Measurements from ENCODE around the gene PPP2R2C. TPM values are rescaled to one million over a fixed set of nuclear protein-coding genes. Genes with fewer than 3 reads are reported as not detected.

Gene PPP2R2C
- total RNA-seq, 1 experiment from 2014 or later, result not detected

DNA sequence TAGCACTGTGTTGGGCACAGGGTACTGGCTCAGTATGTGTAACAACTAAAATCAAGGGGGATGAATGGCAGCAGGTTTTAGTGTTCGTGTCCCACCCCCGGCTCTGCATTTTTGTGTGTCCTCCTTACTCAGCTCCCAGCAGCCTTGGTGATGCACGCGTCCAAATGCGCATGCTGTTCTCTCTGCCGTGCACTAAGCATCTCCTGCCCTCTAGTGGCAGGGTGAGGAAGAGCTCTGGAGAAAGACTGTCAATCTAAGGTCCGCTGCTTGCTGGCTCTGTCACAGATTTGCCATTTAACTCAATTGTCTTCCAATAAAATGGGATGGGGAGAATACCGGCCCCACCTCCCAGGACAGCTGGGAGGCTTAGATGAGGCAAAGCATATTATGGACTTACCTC, 141.4 kb downstream of the PPP2R2C start:
- Mint-ChIP-seq H3K27ac (ENCODE audit: unreplicated experiment) (no peak overlapping the region), H3K4me1 (ENCODE audit: low read depth, unreplicated experiment) (no peaks in the 10 kb centered on the region), H3K36me3 (ENCODE audit: insufficient read depth, unreplicated experiment) (no peaks in the 10 kb centered on the region), H3K9me3 (ENCODE audit: unreplicated experiment) (no peaks in the 10 kb centered on the region), H3K4me3 (ENCODE audit: unreplicated experiment) (no peak overlapping the region), H3K27me3 (ENCODE audit: insufficient read depth, unreplicated experiment) (peaks cover 6% of the 10 kb centered on the region)
- H3K4me3 ChIP-seq (ENCODE audit: low read depth, low read length), result no peak overlapping the region
- ChIA-PET POLR2A (no interaction called here), CTCF (interaction anchor here (0.9 to 7.0 kb wide), 7 partner anchors 9 to 220 kb away, joined by 3 to 88 read pairs (median 5); no protein-coding TSS in a partner anchor)
- DNase-seq, result no peak
- TF ChIP-seq, protein P1, sequence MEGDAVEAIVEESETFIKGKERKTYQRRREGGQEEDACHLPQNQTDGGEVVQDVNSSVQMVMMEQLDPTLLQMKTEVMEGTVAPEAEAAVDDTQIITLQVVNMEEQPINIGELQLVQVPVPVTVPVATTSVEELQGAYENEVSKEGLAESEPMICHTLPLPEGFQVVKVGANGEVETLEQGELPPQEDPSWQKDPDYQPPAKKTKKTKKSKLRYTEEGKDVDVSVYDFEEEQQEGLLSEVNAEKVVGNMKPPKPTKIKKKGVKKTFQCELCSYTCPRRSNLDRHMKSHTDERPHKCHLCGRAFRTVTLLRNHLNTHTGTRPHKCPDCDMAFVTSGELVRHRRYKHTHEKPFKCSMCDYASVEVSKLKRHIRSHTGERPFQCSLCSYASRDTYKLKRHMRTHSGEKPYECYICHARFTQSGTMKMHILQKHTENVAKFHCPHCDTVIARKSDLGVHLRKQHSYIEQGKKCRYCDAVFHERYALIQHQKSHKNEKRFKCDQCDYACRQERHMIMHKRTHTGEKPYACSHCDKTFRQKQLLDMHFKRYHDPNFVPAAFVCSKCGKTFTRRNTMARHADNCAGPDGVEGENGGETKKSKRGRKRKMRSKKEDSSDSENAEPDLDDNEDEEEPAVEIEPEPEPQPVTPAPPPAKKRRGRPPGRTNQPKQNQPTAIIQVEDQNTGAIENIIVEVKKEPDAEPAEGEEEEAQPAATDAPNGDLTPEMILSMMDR (IDR thresholded peaks at IDR 0.05; ENCODE audit: insufficient read depth in 1 of 2, low read depth in 1 of 2, low read length in 1 of 2, severe bottlenecking in 1 of 2, unreplicated experiment in 1 of 2), result peak in 1 of 2 experiments; percentile 37
- no peaks in the 10 kb centered on the region for H3K27me3 ChIP-seq (replicated peaks; ENCODE audit: control insufficient read depth, insufficient read depth, low read length)
- no peaks in the 10 kb centered on the region for H3K4me1 ChIP-seq
- H3K9me3 ChIP-seq, result no peaks in the 10 kb centered on the region
- intact Hi-C loops (cut with micrococcal nuclease; ENCODE audit: unreplicated experiment), result no loop called here
- no TSS peak for BruUV-seq (replicated peaks)
- H3K36me3 ChIP-seq (ENCODE audit: control insufficient read depth, insufficient read depth, low read length), result no peaks in the 10 kb centered on the region

DNA sequence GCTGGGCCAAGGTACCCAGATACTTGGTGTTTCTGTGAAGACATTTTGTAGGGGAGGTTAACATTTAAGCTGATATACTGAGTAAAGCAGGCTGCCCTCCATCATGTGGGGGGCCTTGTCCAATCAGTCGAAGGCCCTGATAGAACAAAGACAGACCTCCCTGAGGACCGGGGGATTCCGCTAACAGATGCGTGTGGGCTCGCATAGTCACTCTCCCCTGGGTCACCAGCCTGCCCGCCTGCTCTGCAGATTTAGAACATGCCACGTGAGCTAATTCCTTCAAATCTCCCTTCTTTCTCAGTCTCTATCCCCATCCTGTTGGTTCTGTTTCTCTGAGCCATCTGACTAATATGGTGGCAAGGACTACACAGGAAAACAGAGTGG, 142.0 kb downstream of the PPP2R2C start:
- CTCF ChIA-PET, result interaction anchor here (1.2 to 7.0 kb wide), 3 partner anchors 10 to 79 kb away, joined by 3 to 88 read pairs (median 7); no protein-coding TSS in a partner anchor
- H3K4me1 ChIP-seq, result no peaks in the 10 kb centered on the region
- intact Hi-C loops (cut with micrococcal nuclease; ENCODE audit: unreplicated experiment), result no loop called here

DNA sequence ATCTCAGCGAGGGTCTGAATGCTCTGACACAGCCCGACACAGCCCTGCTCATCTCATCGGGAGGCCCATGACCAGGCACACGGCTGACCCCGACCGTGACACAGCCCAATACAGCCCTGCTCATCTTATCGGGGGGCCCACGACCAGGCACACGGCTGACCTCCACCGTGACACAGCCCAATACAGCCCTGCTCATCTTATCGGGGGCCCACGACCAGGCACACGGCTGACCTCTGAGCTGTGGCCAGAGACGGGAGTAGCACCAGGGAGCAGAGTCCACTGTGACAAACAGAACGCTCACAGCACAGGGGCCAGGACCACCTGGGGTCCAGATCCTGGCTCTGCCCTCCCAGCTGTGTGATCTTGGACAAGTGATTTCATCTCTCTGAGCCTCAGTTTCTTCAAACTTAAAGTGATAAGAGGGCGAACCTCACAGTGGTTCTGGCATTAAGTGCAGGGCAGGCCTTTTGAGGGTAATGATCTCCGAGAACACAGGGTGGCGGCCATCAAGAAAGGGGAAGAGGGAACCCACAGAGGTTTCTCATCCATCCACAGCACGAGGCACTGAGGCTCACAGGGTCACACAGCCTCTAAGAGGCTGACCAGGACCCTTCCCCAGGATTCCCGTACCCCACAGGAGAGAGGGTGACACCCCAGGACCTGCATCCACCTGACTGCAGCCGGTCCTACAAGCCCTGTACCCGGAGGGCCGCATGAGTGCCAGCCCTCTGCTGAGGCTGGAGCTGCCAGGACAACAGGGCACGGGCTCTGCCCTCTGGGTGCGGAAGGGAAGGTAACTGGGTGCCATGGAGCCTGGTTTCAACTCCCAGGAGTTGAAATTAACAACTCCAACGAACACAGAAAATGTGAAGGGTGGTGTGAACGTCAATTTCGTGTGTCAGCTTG, 142.7 kb downstream of the PPP2R2C start:
- no TSS peak for BruUV-seq (replicated peaks)
- H3K4me1 ChIP-seq, result no peaks in the 10 kb centered on the region
- Mint-ChIP-seq H3K27me3 (ENCODE audit: insufficient read depth, unreplicated experiment) (peaks cover 6% of the 10 kb centered on the region), H3K9me3 (ENCODE audit: unreplicated experiment) (no peaks in the 10 kb centered on the region), H3K4me1 (ENCODE audit: low read depth, unreplicated experiment) (no peaks in the 10 kb centered on the region), H3K4me3 (ENCODE audit: unreplicated experiment) (no peak overlapping the region), H3K27ac (ENCODE audit: unreplicated experiment) (no peak overlapping the region), H3K36me3 (ENCODE audit: insufficient read depth, unreplicated experiment) (no peaks in the 10 kb centered on the region)
- POLR2A ChIA-PET, result no interaction called here
- H3K36me3 ChIP-seq (ENCODE audit: control insufficient read depth, insufficient read depth, low read length), result no peaks in the 10 kb centered on the region
- CTCF ChIA-PET, result interaction anchor here (1.2 to 7.0 kb wide), 3 partner anchors 10 to 78 kb away, joined by 3 to 88 read pairs (median 7); no protein-coding TSS in a partner anchor
- intact Hi-C loops (cut with micrococcal nuclease; ENCODE audit: unreplicated experiment), result loop anchor here (10.0 kb wide), 1 partner anchor 335 kb away; no protein-coding TSS in a partner anchor
- H3K27me3 ChIP-seq (replicated peaks; ENCODE audit: control insufficient read depth, insufficient read depth, low read length), result no peaks in the 10 kb centered on the region
- TF ChIP-seq, protein P1 (IDR thresholded peaks at IDR 0.05; ENCODE audit: insufficient read depth in 1 of 2, low read depth in 1 of 2, low read length in 1 of 2, severe bottlenecking in 1 of 2, unreplicated experiment in 1 of 2), result no peak
- no peak overlapping the region for H3K4me3 ChIP-seq (ENCODE audit: low read depth, low read length)
- no peaks in the 10 kb centered on the region for H3K9me3 ChIP-seq
- no peak for DNase-seq

More for the DNA sequence above, 142.0 kb downstream of the PPP2R2C start:
- Mint-ChIP-seq H3K4me1 (ENCODE audit: low read depth, unreplicated experiment) (no peaks in the 10 kb centered on the region), H3K36me3 (ENCODE audit: insufficient read depth, unreplicated experiment) (no peaks in the 10 kb centered on the region), H3K27ac (ENCODE audit: unreplicated experiment) (no peak overlapping the region), H3K4me3 (ENCODE audit: unreplicated experiment) (no peak overlapping the region), H3K9me3 (ENCODE audit: unreplicated experiment) (no peaks in the 10 kb centered on the region), H3K27me3 (ENCODE audit: insufficient read depth, unreplicated experiment) (peaks cover 6% of the 10 kb centered on the region)
- Histone ChIP-seq H3K9me3 (no peaks in the 10 kb centered on the region), H3K36me3 (ENCODE audit: control insufficient read depth, insufficient read depth, low read length) (no peaks in the 10 kb centered on the region), H3K4me3 (ENCODE audit: low read depth, low read length) (no peak overlapping the region), H3K27me3 (replicated peaks; ENCODE audit: control insufficient read depth, insufficient read depth, low read length) (no peaks in the 10 kb centered on the region)
- no peak for DNase-seq
- TF ChIP-seq, protein P1 (IDR thresholded peaks at IDR 0.05; ENCODE audit: insufficient read depth in 1 of 2, low read depth in 1 of 2, low read length in 1 of 2, severe bottlenecking in 1 of 2, unreplicated experiment in 1 of 2), result no peak
- BruUV-seq (replicated peaks), result no TSS peak
- POLR2A ChIA-PET, result no interaction called here
